Stimulated activated CD8-positive, alpha-beta memory T cell treated with anti-CD3 and anti-CD28 coated beads, Interleukin-12 subunit alpha, Interleukin-12 subunit beta, amount 100 ng/mL, for 1 hour (primary cell): ENCODE measurements around the gene SCRG1.

Experiments used
- DNase-seq: peaks from one replicate; pipeline ENCODE4 v3.0.0-alpha.2; 2020; ENCODE audit warnings: low read depth

Gene SCRG1

GRCh38 chr4:173411106-173411693, 12.3 kb upstream of the SCRG1 start:
- DNase-seq = no peak

- DNase-seq = no peak
Measured at GRCh38 chr4:173410079-173410478, 11.2 kb upstream of the SCRG1 start.

- DNase-seq = no peak
Measured at GRCh38 chr4:173405840-173406606, 7.1 kb upstream of the SCRG1 start.

GRCh38 chr4:173404296-173404865, 5.5 kb upstream of the SCRG1 start:
- DNase-seq = no peak

GRCh38 chr4:173403051-173403450, 4.1 kb upstream of the SCRG1 start:
- DNase-seq = no peak

- DNase-seq = no peak
Measured at GRCh38 chr4:173401063-173401462, 2.1 kb upstream of the SCRG1 start.

GRCh38 chr4:173398220-173398619, 696 bp downstream of the SCRG1 start:
- no peak for DNase-seq

- DNase-seq = no peak
Measured at GRCh38 chr4:173397604-173398003, 1.3 kb downstream of the SCRG1 start.

- DNase-seq = no peak
Measured at GRCh38 chr4:173391701-173392100, 7.2 kb downstream of the SCRG1 start.

- no peak for DNase-seq
Measured at GRCh38 chr4:173386751-173387150, 12.2 kb downstream of the SCRG1 start.

GRCh38 chr4:173382349-173382748, 16.6 kb downstream of the SCRG1 start:
- DNase-seq = no peak

- no peak for DNase-seq
Measured at GRCh38 chr4:173381610-173382009, 17.3 kb downstream of the SCRG1 start.

GRCh38 chr4:173380987-173381386, 17.9 kb downstream of the SCRG1 start:
- no peak for DNase-seq

- no peak for DNase-seq
Measured at GRCh38 chr4:173379929-173380328, 19.0 kb downstream of the SCRG1 start.

GRCh38 chr4:173374588-173374987, 24.3 kb downstream of the SCRG1 start:
- no peak for DNase-seq

GRCh38 chr4:173371292-173372192, 27.4 kb downstream of the SCRG1 start:
- DNase-seq = no peak

GRCh38 chr4:173370477-173371291, 28.2 kb downstream of the SCRG1 start, which contains the start of gene SAP30:
Gene SAP30 (plus strand): TSS chr4:173370954. CDS start chr4:173371183, 229 bp downstream.
- peak; percentile 97 for DNase-seq

- peak; percentile 41 for DNase-seq
Measured at GRCh38 chr4:173370130-173370476, 28.8 kb downstream of the SCRG1 start.

- DNase-seq = no peak
Measured at GRCh38 chr4:173367946-173368345, 31.0 kb downstream of the SCRG1 start.

GRCh38 chr4:173367285-173367684, 31.6 kb downstream of the SCRG1 start:
- no peak for DNase-seq

- no peak for DNase-seq
Measured at GRCh38 chr4:173365359-173365996, 33.4 kb downstream of the SCRG1 start.
